Measurements from ENCODE around the gene AFAP1L2. TPM values are rescaled to one million over a fixed set of nuclear protein-coding genes. Genes with fewer than 3 reads are reported as not detected.

Gene AFAP1L2
- total and polyA plus RNA-seq, 7 donors, result 2.5 to 26.0 (median 7.9) TPM

GRCh38 chr10:114374053-114374791 is 30.1 kb downstream of the AFAP1L2 start:
- H3K4me1 ChIP-seq, result peaks cover 0 to 24% (median 23%) of the 10 kb centered on the region in 4 donors
- DNase-seq, result peak; percentile 91
- peak in 2 of 4 donors; percentile 9 to 41 for TF ChIP-seq POLR2AphosphoS5 (IDR thresholded peaks at IDR 0.05)
- no peak for TF ChIP-seq EP300 (IDR thresholded peaks at IDR 0.05)
- H3K27me3 ChIP-seq, result no peaks in the 10 kb centered on the region
- 74 to 82% methylated on average over 15 of the region's 15 CpGs for WGBS, 2 donors
- H3K36me3 ChIP-seq, result no peaks in the 10 kb centered on the region
- H3K27ac ChIP-seq, result peak overlapping the region; percentile 58 to 79 (median 72)
- intact Hi-C loops (cut with DNase I), result no loop called here
- peak overlapping the region in 1 of 4 donors; percentile 7 for H3K4me3 ChIP-seq
- H3K9me3 ChIP-seq, result no peaks in the 10 kb centered on the region

- Histone ChIP-seq H3K27me3 (no peaks in the 10 kb centered on the region), H3K4me3 (no peak overlapping the region), H3K9me3 (no peaks in the 10 kb centered on the region), H3K36me3 (no peaks in the 10 kb centered on the region), H3K4me1 (peaks cover 0 to 24% (median 23%) of the 10 kb centered on the region in 4 donors), H3K27ac (peak overlapping the region; percentile 58 to 79 (median 72))
- intact Hi-C loops (cut with DNase I), result no loop called here
- WGBS, 2 donors, result 66 to 72% methylated on average over 6 of the region's 6 CpGs
- no peak for DNase-seq
- TF ChIP-seq POLR2A (IDR thresholded peaks at IDR 0.05), result no peak
- no peak for TF ChIP-seq POLR2AphosphoS5 (IDR thresholded peaks at IDR 0.05)
- no peak for TF ChIP-seq EP300 (IDR thresholded peaks at IDR 0.05)
- TF ChIP-seq CTCF (IDR thresholded peaks at IDR 0.05), result no peak
These were observed 30.7 kb downstream of the AFAP1L2 start for GRCh38 chr10:114373631-114374030.

- TF ChIP-seq POLR2A (IDR thresholded peaks at IDR 0.05) (no peak), EP300 (IDR thresholded peaks at IDR 0.05) (no peak), POLR2AphosphoS5 (IDR thresholded peaks at IDR 0.05) (no peak), CTCF (IDR thresholded peaks at IDR 0.05) (no peak)
- Histone ChIP-seq H3K36me3 (no peaks in the 10 kb centered on the region), H3K9me3 (no peaks in the 10 kb centered on the region), H3K27me3 (no peaks in the 10 kb centered on the region), H3K4me3 (no peak overlapping the region), H3K27ac (peak overlapping the region in 3 of 4 donors; percentile 69 to 79 (median 75)), H3K4me1 (peaks cover 0 to 28% (median 24%) of the 10 kb centered on the region in 4 donors)
- no peak for DNase-seq
- WGBS, 2 donors, result 79 to 82% methylated on average over 5 of the region's 5 CpGs
- intact Hi-C loops (cut with DNase I), result no loop called here
These were observed 31.3 kb downstream of the AFAP1L2 start for GRCh38 chr10:114372995-114373394.

- Histone ChIP-seq H3K27ac (peak overlapping the region in 1 of 4 donors; percentile 10), H3K36me3 (no peaks in the 10 kb centered on the region), H3K27me3 (no peaks in the 10 kb centered on the region), H3K4me3 (no peak overlapping the region), H3K4me1 (peaks cover 0 to 36% (median 30%) of the 10 kb centered on the region in 4 donors), H3K9me3 (no peaks in the 10 kb centered on the region)
- intact Hi-C loops (cut with DNase I), result no loop called here
- TF ChIP-seq POLR2AphosphoS5 (IDR thresholded peaks at IDR 0.05) (no peak), CTCF (IDR thresholded peaks at IDR 0.05) (no peak), EP300 (IDR thresholded peaks at IDR 0.05) (no peak), POLR2A (IDR thresholded peaks at IDR 0.05) (no peak)
- DNase-seq, result no peak
- 10 to 53% methylated on average over 3 of the region's 3 CpGs for WGBS, 2 donors
These were observed 32.1 kb downstream of the AFAP1L2 start for GRCh38 chr10:114372179-114372578.

- Histone ChIP-seq H3K9me3 (no peaks in the 10 kb centered on the region), H3K4me3 (no peak overlapping the region), H3K36me3 (no peaks in the 10 kb centered on the region), H3K27me3 (no peaks in the 10 kb centered on the region), H3K4me1 (peaks cover 0 to 42% (median 37%) of the 10 kb centered on the region in 4 donors), H3K27ac (peak overlapping the region in 1 of 4 donors; percentile 1)
- TF ChIP-seq CTCF (IDR thresholded peaks at IDR 0.05) (no peak), POLR2AphosphoS5 (IDR thresholded peaks at IDR 0.05) (no peak), EP300 (IDR thresholded peaks at IDR 0.05) (no peak), POLR2A (IDR thresholded peaks at IDR 0.05) (no peak)
- DNase-seq, result no peak
- 92% methylated on average over 5 of the region's 5 CpGs for WGBS, 2 donors
- intact Hi-C loops (cut with DNase I), result no loop called here
These were observed 33.3 kb downstream of the AFAP1L2 start for GRCh38 chr10:114370966-114371365.
